Duodenal mucosa (tissue), 2 donors: ENCODE data around the gene NOTCH2.

Source experiments
- H3K27ac ChIP-seq: one replicate; pipeline ENCODE4 v1.7.0; 2013; ENCODE audit warnings: low read depth, low read length
- H3K27me3 ChIP-seq, 2 donors: one replicate each; pipeline ENCODE4 v1.7.0; 2013; ENCODE audit warnings: low read length in 2 of 2, control low read depth in 1 of 2; ENCODE audit not compliant: insufficient read depth in 2 of 2, control insufficient read depth in 1 of 2
- H3K36me3 ChIP-seq, 2 donors: one replicate each; pipeline ENCODE4 v1.7.0; 2013; ENCODE audit warnings: low read length in 2 of 2, control low read depth in 1 of 2; ENCODE audit not compliant: insufficient read depth in 2 of 2, control insufficient read depth in 1 of 2
- H3K4me1 ChIP-seq, 2 donors: one replicate each; pipeline ENCODE4 v1.7.0; 2013; ENCODE audit warnings: low read length in 2 of 2, control low read depth in 1 of 2; ENCODE audit not compliant: insufficient read depth in 2 of 2, control insufficient read depth in 1 of 2
- H3K4me3 ChIP-seq, 2 donors: one replicate each; pipeline ENCODE4 v1.7.0; 2013; ENCODE audit warnings: low read length in 2 of 2, low read depth in 1 of 2
- H3K9ac ChIP-seq, 2 donors: one replicate each; pipeline ENCODE4 v1.7.0; 2013; ENCODE audit warnings: low read length in 2 of 2, low read depth in 1 of 2
- H3K9me3 ChIP-seq, 2 donors: one replicate each; pipeline ENCODE4 v1.7.0; 2013; ENCODE audit warnings: low read length in 2 of 2, control low read depth in 1 of 2; ENCODE audit not compliant: control insufficient read depth in 1 of 2

NOTCH2 gene

DNA sequence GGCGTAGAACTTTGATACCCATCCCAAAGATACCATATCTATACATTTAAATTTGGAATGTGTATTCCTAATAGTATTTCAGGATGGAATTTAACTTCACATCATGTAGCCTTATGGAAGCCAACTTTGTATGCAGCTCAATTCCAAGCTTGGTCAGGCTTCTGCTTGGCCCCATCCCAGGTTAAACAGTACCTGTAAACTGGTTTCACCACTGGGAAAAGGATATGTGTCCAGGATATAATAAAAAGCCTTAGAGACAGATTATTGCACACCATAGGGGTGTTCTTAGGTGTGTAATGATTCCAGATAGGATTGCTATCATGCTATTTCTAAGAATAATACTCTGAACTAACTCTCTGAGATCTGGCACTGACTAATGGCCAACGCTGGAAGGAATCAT, 201.3 kb downstream of the NOTCH2 start:
- Histone ChIP-seq H3K4me3 (no peak overlapping the region), H3K27ac (no peak overlapping the region), H3K4me1 (peaks cover 4 to 10% of the 10 kb centered on the region in 2 donors), H3K27me3 (no peaks in the 10 kb centered on the region), H3K9ac (no peak overlapping the region), H3K9me3 (no peaks in the 10 kb centered on the region), H3K36me3 (no peaks in the 10 kb centered on the region)

DNA sequence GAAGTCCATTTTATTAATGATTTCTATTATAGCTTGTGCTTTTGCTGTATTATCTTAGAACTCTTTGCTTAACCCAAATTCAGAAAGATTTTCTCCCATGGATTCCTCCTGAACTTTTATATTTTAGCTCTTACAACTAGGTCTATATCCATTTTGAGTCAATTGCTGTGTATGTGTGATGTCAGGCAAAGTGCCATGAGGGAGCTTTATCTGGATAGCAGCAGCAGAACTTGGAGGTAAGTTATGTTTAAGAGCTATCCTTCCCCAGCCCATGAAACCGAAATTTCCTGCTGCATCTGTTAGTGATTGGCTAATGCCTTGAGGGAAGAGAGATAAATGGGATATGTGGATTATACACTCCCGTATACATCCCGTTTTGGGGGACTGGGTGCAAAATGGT, 203.0 kb downstream of the NOTCH2 start:
- Histone ChIP-seq H3K27me3 (no peaks in the 10 kb centered on the region), H3K9me3 (no peaks in the 10 kb centered on the region), H3K9ac (no peak overlapping the region), H3K4me3 (no peak overlapping the region), H3K27ac (no peak overlapping the region), H3K4me1 (peaks cover 4 to 10% of the 10 kb centered on the region in 2 donors), H3K36me3 (no peaks in the 10 kb centered on the region)

DNA sequence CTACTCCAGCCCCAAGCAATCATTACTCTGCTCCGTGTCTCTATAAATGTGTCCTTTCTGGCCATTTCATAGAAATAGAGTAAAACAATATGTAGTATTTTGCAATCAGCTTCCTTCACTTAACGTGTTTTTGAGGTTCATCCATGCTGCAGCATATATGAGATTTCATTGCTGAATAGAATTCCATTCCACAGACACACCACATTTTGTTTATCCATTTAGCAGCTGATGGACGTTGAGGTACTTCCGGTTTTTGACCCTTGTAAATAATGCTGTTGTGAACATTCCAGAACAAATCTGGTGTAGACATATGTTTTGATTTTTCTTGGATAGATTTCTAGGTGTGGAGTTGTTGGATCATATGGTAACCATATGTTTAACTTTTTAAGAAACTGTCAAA, 203.8 kb downstream of the NOTCH2 start:
- H3K9ac ChIP-seq: no peak overlapping the region
- H3K27me3 ChIP-seq: no peaks in the 10 kb centered on the region
- H3K27ac ChIP-seq: no peak overlapping the region
- H3K36me3 ChIP-seq: no peaks in the 10 kb centered on the region
- no peaks in the 10 kb centered on the region for H3K9me3 ChIP-seq
- no peak overlapping the region for H3K4me3 ChIP-seq
- H3K4me1 ChIP-seq: peaks cover 4 to 9% of the 10 kb centered on the region in 2 donors

DNA sequence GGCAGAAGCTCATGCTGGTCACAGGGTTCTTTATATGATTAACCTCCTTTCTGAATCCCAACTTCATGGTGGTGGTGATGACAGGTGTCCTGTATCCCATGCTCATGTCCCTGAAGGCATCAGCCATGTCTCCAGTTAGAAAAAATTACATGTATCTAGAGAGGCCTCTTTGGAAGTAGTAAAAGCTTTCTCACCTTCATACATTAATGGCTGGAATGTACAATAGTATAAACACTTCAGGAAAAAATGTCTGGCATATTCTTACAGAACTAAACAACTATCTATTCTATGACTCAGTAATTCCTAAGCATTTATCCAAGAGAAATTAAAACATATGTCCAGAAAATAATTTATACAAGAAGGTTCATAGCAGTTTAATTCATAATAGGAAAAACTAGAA, 207.2 kb downstream of the NOTCH2 start:
- no peaks in the 10 kb centered on the region for H3K27me3 ChIP-seq
- H3K9me3 ChIP-seq: no peaks in the 10 kb centered on the region
- no peaks in the 10 kb centered on the region for H3K36me3 ChIP-seq

More for the DNA sequence above, 207.2 kb downstream of the NOTCH2 start:
- Histone ChIP-seq H3K27ac (no peak overlapping the region), H3K4me1 (no peaks in the 10 kb centered on the region), H3K4me3 (no peak overlapping the region), H3K9ac (no peak overlapping the region)
